SK-N-SH (cell line): Measurements from ENCODE around the gene RBM20. TPM values are rescaled to one million over a fixed set of nuclear protein-coding genes. Genes with fewer than 3 reads are reported as not detected.

Experiments used
- CTCF ChIA-PET: fragments of 300-600, 350-600 bp; formaldehyde crosslinking; extraction: SDS; loops from one replicate; lab custom pipeline; 2021; lab: Yijun Ruan, JAX
- POLR2A ChIA-PET: fragments of 350-600 bp; sonication (Branson Sonifier 250); formaldehyde crosslinking; extraction: SDS; loops from one replicate; lab custom pipeline; 2020; ENCODE audit warnings: antibody characterized with exemption, inconsistent platforms; lab: Yijun Ruan, JAX
- DNase-seq: peaks from one replicate; pipeline ENCODE4 v3.0.0; 2012
- H2AFZ ChIP-seq: fragments of 200-600 bp; sonication (generic); 2 replicates; pipeline ENCODE4 v1.8.1; 2016; ENCODE audit warnings: antibody characterized with exemption, mild to moderate bottlenecking, low read depth
- H3F3A ChIP-seq: fragments of 200-600 bp; sonication (generic); replicated peaks from 2 replicates; pipeline ENCODE3; 2016; ENCODE audit warnings: antibody characterized with exemption, mild to moderate bottlenecking; ENCODE audit not compliant: insufficient read depth
- H3K27ac ChIP-seq, 2 experiments: fragments of 200-500 bp in 1 of 2; fragments of 200-600 bp in 1 of 2; sonication (Bioruptor generic) in 1 of 2; sonication (generic), shearing (Covaris generic) in 1 of 2; 2 replicates each; pipeline versions ENCODE4 v1.5.1 to v1.6.1; 2014 to 2016; ENCODE audit warnings: low read depth in 2 of 2, inconsistent platforms in 1 of 2, low read length in 1 of 2, mild to moderate bottlenecking in 1 of 2, mixed read lengths in 1 of 2
- H3K27me3 ChIP-seq: fragments of 200-600 bp; sonication (generic), shearing (Covaris generic); 2 replicates; pipeline ENCODE4 v1.6.1; 2016; ENCODE audit warnings: mixed run types; ENCODE audit not compliant: insufficient read depth
- H3K36me3 ChIP-seq, 2 experiments: fragments of 200-500 bp in 1 of 2; fragments of 200-600 bp in 1 of 2; sonication (Bioruptor generic) in 1 of 2; sonication (generic) in 1 of 2; replicated peaks in 1 of 2; 2 replicates each; pipeline versions ENCODE3 to v1.5.1; 2014 to 2016; ENCODE audit warnings: low read length in 1 of 2, mild to moderate bottlenecking in 1 of 2; ENCODE audit not compliant: insufficient read depth in 2 of 2, control insufficient read depth in 1 of 2
- H3K4me1 ChIP-seq, 2 experiments: fragments of 200-500 bp in 1 of 2; fragments of 200-600 bp in 1 of 2; sonication (Bioruptor generic) in 1 of 2; sonication (generic), shearing (Covaris generic) in 1 of 2; 2 replicates each; pipeline versions ENCODE4 v1.5.1 to v1.6.1; 2014 to 2016; ENCODE audit warnings: low read depth in 1 of 2, low read length in 1 of 2, mixed run types in 1 of 2; ENCODE audit not compliant: insufficient read depth in 2 of 2, control insufficient read depth in 1 of 2
- H3K4me2 ChIP-seq: fragments of 200-600 bp; sonication (generic), shearing (Covaris generic); 2 replicates; pipeline ENCODE4 v1.6.1; 2017; ENCODE audit warnings: mixed run types
- H3K4me3 ChIP-seq, 2 experiments: fragments of 200-500 bp in 1 of 2; fragments of 200-600 bp in 1 of 2; sonication (Bioruptor generic) in 1 of 2; sonication (generic), shearing (Covaris generic) in 1 of 2; 2 replicates each; pipeline versions ENCODE4 v1.5.1 to v1.8.1; 2014 to 2016; ENCODE audit warnings: low read depth in 2 of 2, inconsistent platforms in 1 of 2, low read length in 1 of 2, mild to moderate bottlenecking in 1 of 2, mixed read lengths in 1 of 2, moderate library complexity in 1 of 2
- H3K79me2 ChIP-seq: fragments of 200-600 bp; sonication (generic); 2 replicates; pipeline ENCODE4 v1.8.1; 2017; ENCODE audit warnings: mild to moderate bottlenecking; ENCODE audit not compliant: insufficient read depth
- H3K9ac ChIP-seq: fragments of 200-600 bp; sonication (generic); 2 replicates; pipeline ENCODE4 v1.6.1; 2017; ENCODE audit warnings: mixed run types
- H3K9me2 ChIP-seq: fragments of 200-600 bp; sonication (generic); 2 replicates; pipeline ENCODE4 v1.6.1; 2017; ENCODE audit warnings: mixed run types
- H3K9me3 ChIP-seq: fragments of 200-600 bp; sonication (generic); 2 replicates; pipeline ENCODE4 v1.6.1; 2017; ENCODE audit warnings: mixed run types, mild to moderate bottlenecking, moderate library complexity
- H4K20me1 ChIP-seq: fragments of 200-600 bp; sonication (generic); 2 replicates; pipeline ENCODE4 v1.6.1; 2017; ENCODE audit warnings: mild to moderate bottlenecking, mixed run types; ENCODE audit not compliant: insufficient read depth
- CHD2 ChIP-seq: fragments of 150-350 bp; IDR thresholded peaks from 2 replicates; pipeline ENCODE4 v1.6.1; 2018; ENCODE audit warnings: low read length; ENCODE audit not compliant: partially characterized antibody
- EP300 ChIP-seq, 2 experiments: IDR thresholded peaks; 2 replicates each; pipeline versions ENCODE4 v1.4.0 to v1.6.1; 2012; ENCODE audit warnings: borderline replicate concordance in 1 of 2, low read depth in 1 of 2, low read length in 1 of 2
- FOXJ3 ChIP-seq: sonication (generic); formaldehyde crosslinking; IDR thresholded peaks from 2 replicates; pipeline ENCODE4 v1.5.1; 2020; ENCODE audit warnings: mild to moderate bottlenecking, missing genetic modification reagents
- GABPA ChIP-seq: IDR thresholded peaks from 2 replicates; pipeline ENCODE4 v1.4.0; 2012; ENCODE audit warnings: low read depth, mild to moderate bottlenecking
- MEF2A ChIP-seq: IDR thresholded peaks from 2 replicates; pipeline ENCODE4 v1.4.0; 2012; ENCODE audit warnings: low read depth, borderline replicate concordance
- NFIC ChIP-seq: IDR thresholded peaks from 2 replicates; pipeline ENCODE4 v1.4.0; 2012; ENCODE audit warnings: borderline replicate concordance
- POLR2AphosphoS5 ChIP-seq: IDR thresholded peaks from 2 replicates; pipeline ENCODE4 v1.6.1; 2012; ENCODE audit warnings: low read depth, low read length
- RAD21 ChIP-seq: IDR thresholded peaks from 2 replicates; pipeline ENCODE4 v1.6.1; 2012; ENCODE audit warnings: mild to moderate bottlenecking, low read length
- REST ChIP-seq: IDR thresholded peaks from 2 replicates; pipeline ENCODE4 v1.6.1; 2012; ENCODE audit warnings: mild to moderate bottlenecking, low read depth, low read length, moderate library complexity
- RXRA ChIP-seq: IDR thresholded peaks from 2 replicates; pipeline ENCODE4 v1.4.0; 2012; ENCODE audit warnings: low read depth, mild to moderate bottlenecking, borderline replicate concordance
- YY1 ChIP-seq: IDR thresholded peaks from 2 replicates; pipeline ENCODE4 v1.4.0; 2012; ENCODE audit warnings: low read depth, mild to moderate bottlenecking
- WGBS: methylation state at CpG from one replicate; pipeline ENCODE4 v1.1.6; 2017; ENCODE audit warnings: low lambda C conversion rate; 5-methylcytosine and 5-hydroxymethylcytosine counted together
- polyA plus RNA-seq, 3 experiments: library from polyadenylated mRNA; depleted of rRNA; stranded (reverse); fragments of >200 nt; gene quantifications; 2 replicates each; pipeline ENCODE4 v1.2.3, GENCODE V29; 2012
- TF ChIP-seq, protein P1 (sequence below): IDR thresholded peaks from 2 replicates; pipeline ENCODE4 v1.4.0; 2012; ENCODE audit warnings: low read depth, borderline replicate concordance
- TF ChIP-seq, protein P2 (sequence below): IDR thresholded peaks from 2 replicates; pipeline ENCODE4; 2012
- TF ChIP-seq, protein P3 (sequence below): fragments of 200-600 bp; sonication (generic); IDR thresholded peaks from 2 replicates; pipeline ENCODE4 v1.6.1; 2017; ENCODE audit warnings: antibody characterized with exemption, mild to moderate bottlenecking, moderate library complexity

The RBM20 gene
- polyA plus RNA-seq, 1 of the 3 experiments (the other 2 are of a cell fraction) = 0.64 TPM

DNA sequence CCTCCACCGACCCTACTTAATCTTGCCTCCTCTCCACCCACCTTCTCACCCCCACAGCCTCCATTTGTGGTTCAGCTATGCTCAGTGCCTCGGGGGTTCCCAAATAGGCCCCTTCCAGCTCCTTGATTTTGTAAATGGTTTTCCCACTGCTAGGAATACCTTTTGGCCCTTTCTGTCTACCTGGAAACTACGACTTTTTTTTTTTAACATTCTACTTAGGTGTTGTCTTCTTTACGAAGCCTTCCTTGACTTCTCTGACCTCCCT lies 200.4 kb downstream of the RBM20 start:
- no peak for DNase-seq
- H3K9me3 ChIP-seq = no peaks in the 10 kb centered on the region

DNA sequence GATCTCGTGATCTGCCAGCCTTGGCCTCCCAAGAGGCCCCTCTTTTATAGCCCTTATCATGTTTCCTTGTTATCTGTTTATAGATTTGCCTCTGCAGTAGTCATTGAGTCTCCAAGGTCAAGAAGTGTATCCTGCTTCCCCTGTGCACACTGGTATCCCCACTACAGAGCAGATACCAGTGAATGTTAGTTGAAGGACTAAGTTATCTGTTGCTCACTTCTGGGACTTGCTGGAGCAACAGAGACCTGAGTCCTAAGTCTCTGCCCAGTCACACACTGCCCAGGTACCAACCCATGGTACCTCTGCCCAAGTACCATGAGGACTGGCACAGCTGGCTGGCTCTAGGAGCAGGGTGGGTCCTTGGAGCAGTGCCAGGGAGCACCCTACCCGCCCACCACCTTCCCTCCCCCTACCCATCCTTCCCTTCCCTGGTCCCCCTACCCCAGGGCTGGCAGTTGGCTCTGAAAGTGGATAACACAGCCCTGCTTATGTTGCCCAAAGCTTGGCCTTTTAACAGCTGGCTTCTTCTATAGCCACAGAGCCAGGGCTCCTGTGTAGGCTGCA lies 201.1 kb downstream of the RBM20 start:
- ChIA-PET POLR2A (interaction anchor here (1.2 kb wide), 1 partner anchor 17 kb away, joined by 3 read pairs; no protein-coding TSS in a partner anchor), CTCF (no interaction called here)
- H3K27me3 ChIP-seq = no peaks in the 10 kb centered on the region
- H2AFZ ChIP-seq = no peak overlapping the region
- no peak overlapping the region for H3K4me2 ChIP-seq
- H3K79me2 ChIP-seq = no peaks in the 10 kb centered on the region
- no peak for TF ChIP-seq RAD21
- TF ChIP-seq YY1 = no peak
- TF ChIP-seq REST = no peak
- TF ChIP-seq, protein P1, sequence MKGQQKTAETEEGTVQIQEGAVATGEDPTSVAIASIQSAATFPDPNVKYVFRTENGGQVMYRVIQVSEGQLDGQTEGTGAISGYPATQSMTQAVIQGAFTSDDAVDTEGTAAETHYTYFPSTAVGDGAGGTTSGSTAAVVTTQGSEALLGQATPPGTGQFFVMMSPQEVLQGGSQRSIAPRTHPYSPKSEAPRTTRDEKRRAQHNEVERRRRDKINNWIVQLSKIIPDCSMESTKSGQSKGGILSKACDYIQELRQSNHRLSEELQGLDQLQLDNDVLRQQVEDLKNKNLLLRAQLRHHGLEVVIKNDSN = no peak
- TF ChIP-seq, protein P2, sequence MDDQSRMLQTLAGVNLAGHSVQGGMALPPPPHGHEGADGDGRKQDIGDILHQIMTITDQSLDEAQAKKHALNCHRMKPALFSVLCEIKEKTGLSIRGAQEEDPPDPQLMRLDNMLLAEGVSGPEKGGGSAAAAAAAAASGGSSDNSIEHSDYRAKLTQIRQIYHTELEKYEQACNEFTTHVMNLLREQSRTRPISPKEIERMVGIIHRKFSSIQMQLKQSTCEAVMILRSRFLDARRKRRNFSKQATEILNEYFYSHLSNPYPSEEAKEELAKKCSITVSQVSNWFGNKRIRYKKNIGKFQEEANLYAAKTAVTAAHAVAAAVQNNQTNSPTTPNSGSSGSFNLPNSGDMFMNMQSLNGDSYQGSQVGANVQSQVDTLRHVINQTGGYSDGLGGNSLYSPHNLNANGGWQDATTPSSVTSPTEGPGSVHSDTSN = no peak
- no peak overlapping the region for H3K4me3 ChIP-seq
- H3K27ac ChIP-seq = no peak overlapping the region; a peak in 1 of 4 replicates
- no peak overlapping the region for H3K9ac ChIP-seq
- no peaks in the 10 kb centered on the region for H3K9me3 ChIP-seq
- H4K20me1 ChIP-seq = no peaks in the 10 kb centered on the region
- H3K36me3 ChIP-seq = no peaks in the 10 kb centered on the region
- WGBS = 48% methylated on average over 2 of the region's 2 CpGs
- H3K9me2 ChIP-seq = no peaks in the 10 kb centered on the region
- H3F3A ChIP-seq = no peaks in the 10 kb centered on the region
- peaks cover 0 to 16% of the 10 kb centered on the region in 2 experiments; a peak in 1 of 4 replicates for H3K4me1 ChIP-seq
- DNase-seq = no peak

More for the DNA sequence above, 200.4 kb downstream of the RBM20 start:
- no peak overlapping the region for H2AFZ ChIP-seq
- 75% methylated on average over 4 of the region's 4 CpGs for WGBS
- CTCF ChIA-PET = no interaction called here
- no peaks in the 10 kb centered on the region for H3K9me2 ChIP-seq
- H3F3A ChIP-seq = no peaks in the 10 kb centered on the region
- no peak overlapping the region for H3K27ac ChIP-seq
- no peak overlapping the region for H3K9ac ChIP-seq
- POLR2A ChIA-PET = no interaction called here
- H3K79me2 ChIP-seq = no peaks in the 10 kb centered on the region
- TF ChIP-seq NFIC = no peak
- no peak for TF ChIP-seq EP300 (IDR thresholded peaks at IDR 0.05; ENCODE audit: borderline replicate concordance in 1 of 2, low read depth in 1 of 2, low read length in 1 of 2)
- TF ChIP-seq GABPA = no peak
- TF ChIP-seq MEF2A = no peak
- no peak for TF ChIP-seq POLR2AphosphoS5
- TF ChIP-seq RXRA = no peak
- TF ChIP-seq, protein P3, sequence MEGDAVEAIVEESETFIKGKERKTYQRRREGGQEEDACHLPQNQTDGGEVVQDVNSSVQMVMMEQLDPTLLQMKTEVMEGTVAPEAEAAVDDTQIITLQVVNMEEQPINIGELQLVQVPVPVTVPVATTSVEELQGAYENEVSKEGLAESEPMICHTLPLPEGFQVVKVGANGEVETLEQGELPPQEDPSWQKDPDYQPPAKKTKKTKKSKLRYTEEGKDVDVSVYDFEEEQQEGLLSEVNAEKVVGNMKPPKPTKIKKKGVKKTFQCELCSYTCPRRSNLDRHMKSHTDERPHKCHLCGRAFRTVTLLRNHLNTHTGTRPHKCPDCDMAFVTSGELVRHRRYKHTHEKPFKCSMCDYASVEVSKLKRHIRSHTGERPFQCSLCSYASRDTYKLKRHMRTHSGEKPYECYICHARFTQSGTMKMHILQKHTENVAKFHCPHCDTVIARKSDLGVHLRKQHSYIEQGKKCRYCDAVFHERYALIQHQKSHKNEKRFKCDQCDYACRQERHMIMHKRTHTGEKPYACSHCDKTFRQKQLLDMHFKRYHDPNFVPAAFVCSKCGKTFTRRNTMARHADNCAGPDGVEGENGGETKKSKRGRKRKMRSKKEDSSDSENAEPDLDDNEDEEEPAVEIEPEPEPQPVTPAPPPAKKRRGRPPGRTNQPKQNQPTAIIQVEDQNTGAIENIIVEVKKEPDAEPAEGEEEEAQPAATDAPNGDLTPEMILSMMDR = no peak
- TF ChIP-seq FOXJ3 (CRISPR knock-in tag) = no peak
- TF ChIP-seq CHD2 = no peak
- peaks cover 0 to 18% of the 10 kb centered on the region in 2 experiments; a peak in 1 of 4 replicates for H3K4me1 ChIP-seq
- no peaks in the 10 kb centered on the region for H4K20me1 ChIP-seq
- no peaks in the 10 kb centered on the region for H3K36me3 ChIP-seq
- no peak overlapping the region for H3K4me3 ChIP-seq
- H3K27me3 ChIP-seq = no peaks in the 10 kb centered on the region
- no peak overlapping the region for H3K4me2 ChIP-seq
